Measurements from ENCODE around the gene SYT2.

The SYT2 gene

DNA sequence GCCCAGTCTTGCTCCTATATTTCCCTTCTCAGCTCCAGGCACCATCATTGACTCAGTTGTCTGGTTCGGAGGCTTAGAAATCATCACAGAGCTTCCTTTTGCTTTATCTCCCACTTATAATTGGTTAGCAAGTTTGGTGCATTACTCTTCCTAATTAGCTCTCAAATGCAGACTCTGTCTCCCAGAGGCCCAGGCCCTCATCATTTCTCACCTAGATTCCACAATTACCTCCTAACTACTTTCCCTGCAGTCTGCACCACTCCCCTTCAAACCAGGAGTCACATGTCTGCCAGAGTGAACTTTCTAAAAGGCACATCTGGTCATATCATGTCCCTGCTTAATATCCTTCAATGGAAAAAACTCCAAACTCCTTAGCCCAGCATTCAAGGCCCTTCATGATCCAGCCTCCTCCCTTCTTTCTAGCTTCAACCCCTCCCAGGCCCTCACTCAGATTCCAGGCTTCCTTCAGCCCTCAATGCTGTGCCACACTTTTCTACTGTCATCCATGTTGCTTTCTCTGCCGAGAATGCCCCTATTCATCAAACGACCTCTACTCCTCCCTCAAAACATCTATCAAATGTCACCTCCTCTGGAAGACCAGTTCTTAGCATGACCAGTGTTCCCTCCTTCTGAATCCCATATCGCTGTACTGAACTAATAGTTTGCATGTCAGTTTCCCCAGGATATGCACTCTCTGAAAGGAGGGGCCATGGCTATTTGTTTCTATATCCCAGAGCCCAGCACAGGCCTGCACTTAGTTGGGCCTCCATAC is 30.7 kb downstream of the SYT2 start:
- H3K27ac ChIP-seq (ENCODE audit: low read depth, low read length) = no peak overlapping the region
- no peak overlapping the region for H3K4me3 ChIP-seq (ENCODE audit: low read depth, low read length)
- no peaks in the 10 kb centered on the region for H3K4me1 ChIP-seq (ENCODE audit: control insufficient read depth, insufficient read depth, low read length, unreplicated experiment)
- H2AFZ ChIP-seq (ENCODE audit: low read length, unreplicated experiment) = no peak overlapping the region
- no peaks in the 10 kb centered on the region for H3K79me2 ChIP-seq (ENCODE audit: control insufficient read depth, insufficient read depth, low read length, unreplicated experiment)
- H3K27me3 ChIP-seq (ENCODE audit: insufficient read depth, low read length) = peaks cover 87% of the 10 kb centered on the region
- no peaks in the 10 kb centered on the region for H3K36me3 ChIP-seq (ENCODE audit: insufficient read depth, low read length)

DNA sequence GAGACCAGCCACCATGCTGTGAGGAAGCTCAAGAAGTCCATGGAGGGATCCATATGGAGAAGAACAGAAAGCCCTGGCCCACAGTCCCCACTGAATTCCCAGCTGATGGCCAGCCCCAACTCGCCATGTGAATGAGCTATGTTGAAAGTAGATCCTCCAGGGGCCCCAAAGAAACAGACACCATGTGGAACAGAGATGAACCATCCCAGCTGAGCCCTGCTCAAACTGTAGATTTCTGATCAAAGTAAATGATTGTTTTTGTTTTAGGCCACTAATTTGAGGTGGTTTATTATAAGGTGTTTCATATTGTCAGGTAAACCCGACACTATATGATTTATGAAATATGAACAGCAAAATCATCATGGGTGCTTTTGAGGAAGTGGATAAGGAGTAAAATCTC is 32.8 kb downstream of the SYT2 start:
- Histone ChIP-seq H3K36me3 (ENCODE audit: insufficient read depth, low read length) (no peaks in the 10 kb centered on the region), H3K27ac (ENCODE audit: low read depth, low read length) (no peak overlapping the region), H3K4me1 (ENCODE audit: control insufficient read depth, insufficient read depth, low read length, unreplicated experiment) (no peaks in the 10 kb centered on the region), H3K27me3 (ENCODE audit: insufficient read depth, low read length) (peaks cover 79% of the 10 kb centered on the region), H2AFZ (ENCODE audit: low read length, unreplicated experiment) (no peak overlapping the region), H3K79me2 (ENCODE audit: control insufficient read depth, insufficient read depth, low read length, unreplicated experiment) (no peaks in the 10 kb centered on the region), H3K4me3 (ENCODE audit: low read depth, low read length) (no peak overlapping the region)

DNA sequence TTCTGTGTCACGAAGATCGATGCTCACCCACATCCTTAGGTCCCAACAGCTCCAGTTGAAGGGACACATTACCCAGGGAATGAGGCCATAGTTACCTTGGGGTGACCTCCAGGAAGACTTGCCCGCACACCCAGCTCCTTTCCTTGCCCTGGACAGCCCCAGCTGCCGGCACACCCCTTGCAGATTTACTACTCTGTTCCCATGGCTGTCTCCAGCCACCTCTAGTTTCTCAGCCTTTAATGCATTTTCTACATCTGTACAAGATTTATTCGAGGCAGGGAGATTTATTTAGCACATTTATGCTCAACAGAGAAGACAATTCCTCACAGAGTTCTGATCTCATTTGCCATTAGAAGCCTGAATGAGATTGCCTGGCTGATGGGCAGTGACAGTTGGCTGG is 36.7 kb downstream of the SYT2 start:
- Histone ChIP-seq H3K27ac (ENCODE audit: low read depth, low read length) (no peak overlapping the region), H3K4me3 (ENCODE audit: low read depth, low read length) (no peak overlapping the region), H3K36me3 (ENCODE audit: insufficient read depth, low read length) (no peaks in the 10 kb centered on the region), H2AFZ (ENCODE audit: low read length, unreplicated experiment) (no peak overlapping the region), H3K4me1 (ENCODE audit: control insufficient read depth, insufficient read depth, low read length, unreplicated experiment) (no peaks in the 10 kb centered on the region), H3K27me3 (ENCODE audit: insufficient read depth, low read length) (peaks cover 64% of the 10 kb centered on the region), H3K79me2 (ENCODE audit: control insufficient read depth, insufficient read depth, low read length, unreplicated experiment) (no peaks in the 10 kb centered on the region)

DNA sequence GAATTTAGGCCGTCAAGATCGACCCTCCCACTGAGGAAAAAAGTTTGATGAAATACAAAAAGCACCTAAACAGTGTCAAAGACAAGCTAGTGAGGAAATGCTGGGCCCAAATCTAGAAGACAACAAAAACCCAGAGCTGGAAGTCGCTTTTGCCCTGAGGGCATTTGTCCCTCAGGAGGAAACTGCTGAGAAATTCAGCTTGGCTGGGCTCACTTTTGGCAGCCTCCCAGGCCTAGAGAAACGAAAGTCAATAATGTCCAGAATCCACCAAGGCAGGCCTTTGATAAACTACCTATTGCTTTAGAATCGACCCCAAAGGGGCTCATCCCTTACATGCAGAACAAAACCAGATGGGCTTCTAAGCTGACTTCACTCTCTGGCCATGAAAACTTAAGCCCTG is 38.9 kb downstream of the SYT2 start:
- H3K4me1 ChIP-seq (ENCODE audit: control insufficient read depth, insufficient read depth, low read length, unreplicated experiment) = no peaks in the 10 kb centered on the region
- H2AFZ ChIP-seq (ENCODE audit: low read length, unreplicated experiment) = no peak overlapping the region
- no peaks in the 10 kb centered on the region for H3K79me2 ChIP-seq (ENCODE audit: control insufficient read depth, insufficient read depth, low read length, unreplicated experiment)
- no peaks in the 10 kb centered on the region for H3K36me3 ChIP-seq (ENCODE audit: insufficient read depth, low read length)
- H3K27me3 ChIP-seq (ENCODE audit: insufficient read depth, low read length) = peaks cover 50% of the 10 kb centered on the region
- no peak overlapping the region for H3K27ac ChIP-seq (ENCODE audit: low read depth, low read length)
- no peak overlapping the region for H3K4me3 ChIP-seq (ENCODE audit: low read depth, low read length)

DNA sequence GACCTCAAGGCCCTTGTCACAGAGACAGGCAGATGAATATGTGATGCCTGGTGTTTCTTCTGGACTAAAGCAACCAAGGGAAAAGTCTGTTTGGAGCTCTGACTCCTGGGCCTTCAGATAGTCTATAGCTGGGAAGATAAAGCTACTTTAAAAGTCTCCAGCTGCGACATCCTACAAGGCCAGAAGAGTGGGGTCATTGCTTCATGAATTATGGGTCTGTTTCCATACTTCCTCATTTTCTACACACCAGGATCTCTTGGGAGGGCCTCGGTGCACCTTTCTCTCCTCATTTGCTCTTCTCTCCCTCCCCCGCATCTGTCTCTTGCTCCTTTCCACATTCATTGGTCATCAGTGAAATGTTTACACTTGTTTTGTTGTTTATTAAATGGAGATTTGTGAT is 44.8 kb downstream of the SYT2 start:
- no peaks in the 10 kb centered on the region for H3K36me3 ChIP-seq (ENCODE audit: insufficient read depth, low read length)
- peaks cover 44% of the 10 kb centered on the region for H3K27me3 ChIP-seq (ENCODE audit: insufficient read depth, low read length)
- no peak overlapping the region for H2AFZ ChIP-seq (ENCODE audit: low read length, unreplicated experiment)
- H3K4me1 ChIP-seq (ENCODE audit: control insufficient read depth, insufficient read depth, low read length, unreplicated experiment) = peaks cover 9% of the 10 kb centered on the region
- H3K4me3 ChIP-seq (ENCODE audit: low read depth, low read length) = no peak overlapping the region
- no peak overlapping the region for H3K27ac ChIP-seq (ENCODE audit: low read depth, low read length)
- H3K79me2 ChIP-seq (ENCODE audit: control insufficient read depth, insufficient read depth, low read length, unreplicated experiment) = no peaks in the 10 kb centered on the region

DNA sequence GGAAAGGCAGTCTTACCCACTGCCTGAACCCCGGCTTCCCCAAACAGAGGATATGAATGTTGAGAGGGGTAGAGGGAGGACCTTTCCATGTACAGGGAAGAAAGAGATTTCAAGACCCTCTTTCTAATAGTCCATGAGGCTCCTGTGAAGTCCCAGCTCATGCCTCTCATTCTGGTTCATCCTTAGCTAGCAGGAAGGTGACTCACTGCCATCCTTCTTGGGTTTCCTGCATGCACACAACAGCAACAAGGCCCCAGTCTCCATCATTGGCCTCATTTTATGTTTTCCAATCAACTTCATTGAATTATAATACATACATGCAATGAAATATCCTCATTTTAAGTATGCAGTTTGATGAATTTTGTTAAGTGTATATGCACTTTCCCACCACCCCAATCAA is 46.2 kb downstream of the SYT2 start:
- Histone ChIP-seq H3K4me1 (ENCODE audit: control insufficient read depth, insufficient read depth, low read length, unreplicated experiment) (peaks cover 9% of the 10 kb centered on the region), H3K36me3 (ENCODE audit: insufficient read depth, low read length) (no peaks in the 10 kb centered on the region), H3K4me3 (ENCODE audit: low read depth, low read length) (no peak overlapping the region), H2AFZ (ENCODE audit: low read length, unreplicated experiment) (no peak overlapping the region), H3K27ac (ENCODE audit: low read depth, low read length) (no peak overlapping the region), H3K79me2 (ENCODE audit: control insufficient read depth, insufficient read depth, low read length, unreplicated experiment) (no peaks in the 10 kb centered on the region), H3K27me3 (ENCODE audit: insufficient read depth, low read length) (peaks cover 49% of the 10 kb centered on the region)

DNA sequence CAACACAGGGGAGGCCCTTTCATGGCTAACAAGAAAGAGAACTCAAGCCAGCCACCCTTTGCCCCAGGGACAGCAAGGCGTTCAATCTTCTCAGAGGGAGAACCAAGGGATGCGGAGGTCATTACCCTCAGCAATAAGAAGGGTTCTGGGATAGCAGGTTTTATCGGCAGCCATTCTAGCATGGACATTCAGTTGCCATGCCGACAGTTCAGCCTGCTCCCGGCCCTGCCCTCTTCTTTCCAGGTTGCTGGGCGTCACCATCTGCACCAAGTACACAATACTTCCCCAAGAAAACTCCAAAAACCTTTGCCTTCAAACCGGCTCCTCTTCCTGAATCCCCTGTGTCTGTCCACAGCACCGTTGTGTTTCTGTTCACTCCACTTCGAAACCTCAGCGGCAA is 47.1 kb downstream of the SYT2 start:
- Histone ChIP-seq H3K27me3 (ENCODE audit: insufficient read depth, low read length) (peaks cover 53% of the 10 kb centered on the region), H3K79me2 (ENCODE audit: control insufficient read depth, insufficient read depth, low read length, unreplicated experiment) (no peaks in the 10 kb centered on the region), H3K36me3 (ENCODE audit: insufficient read depth, low read length) (no peaks in the 10 kb centered on the region), H3K4me3 (ENCODE audit: low read depth, low read length) (no peak overlapping the region), H3K27ac (ENCODE audit: low read depth, low read length) (no peak overlapping the region), H3K4me1 (ENCODE audit: control insufficient read depth, insufficient read depth, low read length, unreplicated experiment) (peaks cover 9% of the 10 kb centered on the region), H2AFZ (ENCODE audit: low read length, unreplicated experiment) (no peak overlapping the region)

DNA sequence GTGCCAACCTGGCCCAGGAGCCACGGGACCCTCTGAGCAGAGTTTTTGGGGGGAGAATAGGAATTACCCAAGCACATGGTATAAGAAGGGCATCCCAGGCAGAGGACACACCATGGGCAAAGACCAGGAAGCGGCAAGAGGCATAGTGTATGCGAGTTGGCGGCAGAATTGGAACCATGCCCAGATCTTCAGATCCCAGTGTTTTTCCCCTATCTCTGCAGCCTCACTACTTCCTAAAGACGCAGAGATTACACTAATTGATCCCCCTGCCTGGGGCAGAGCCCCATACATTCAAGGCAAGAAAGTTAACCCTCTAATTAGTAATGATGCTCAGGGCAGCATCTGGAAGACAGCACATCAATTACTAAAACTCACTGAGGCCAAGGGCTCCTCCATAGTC is 48.2 kb downstream of the SYT2 start:
- Histone ChIP-seq H3K79me2 (ENCODE audit: control insufficient read depth, insufficient read depth, low read length, unreplicated experiment) (no peaks in the 10 kb centered on the region), H3K27me3 (ENCODE audit: insufficient read depth, low read length) (peaks cover 62% of the 10 kb centered on the region), H3K4me1 (ENCODE audit: control insufficient read depth, insufficient read depth, low read length, unreplicated experiment) (peaks cover 9% of the 10 kb centered on the region), H3K4me3 (ENCODE audit: low read depth, low read length) (no peak overlapping the region), H3K27ac (ENCODE audit: low read depth, low read length) (no peak overlapping the region), H2AFZ (ENCODE audit: low read length, unreplicated experiment) (no peak overlapping the region), H3K36me3 (ENCODE audit: insufficient read depth, low read length) (no peaks in the 10 kb centered on the region)

DNA sequence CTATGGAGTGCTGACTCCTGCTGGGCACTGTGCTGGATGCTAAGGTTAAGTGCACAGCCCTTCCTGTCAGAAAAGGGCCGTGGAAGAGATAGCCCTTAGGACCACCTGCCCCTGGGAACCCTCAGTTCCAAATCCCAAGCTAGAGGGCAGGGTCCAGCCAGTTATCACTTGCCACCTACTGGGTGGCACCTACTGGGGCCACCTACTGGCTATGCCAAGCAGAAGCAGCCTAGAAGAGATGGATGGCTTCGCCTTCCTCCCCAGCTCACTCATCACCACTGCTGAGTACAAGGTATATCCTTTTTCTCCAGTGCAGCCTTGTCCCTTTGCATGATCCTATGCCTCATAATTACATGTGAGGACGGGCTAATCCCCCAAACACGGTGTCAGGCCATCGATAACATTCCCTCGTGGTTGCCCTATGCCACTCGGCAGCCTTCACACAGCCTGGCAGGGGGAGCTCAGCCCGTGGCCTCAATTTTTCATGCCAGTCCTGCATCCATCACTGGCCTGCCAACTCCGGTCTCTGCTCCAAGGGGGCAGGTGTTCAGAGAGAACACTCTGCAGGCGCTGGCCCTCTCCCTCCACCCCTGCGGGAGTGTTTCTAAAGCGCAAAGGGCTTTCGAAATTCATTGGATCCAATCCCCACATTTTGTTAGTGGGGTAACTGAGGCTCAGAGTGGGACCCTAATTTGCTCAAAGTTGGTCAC is 49.0 kb downstream of the SYT2 start:
- H2AFZ ChIP-seq (ENCODE audit: low read length, unreplicated experiment) = no peak overlapping the region

DNA sequence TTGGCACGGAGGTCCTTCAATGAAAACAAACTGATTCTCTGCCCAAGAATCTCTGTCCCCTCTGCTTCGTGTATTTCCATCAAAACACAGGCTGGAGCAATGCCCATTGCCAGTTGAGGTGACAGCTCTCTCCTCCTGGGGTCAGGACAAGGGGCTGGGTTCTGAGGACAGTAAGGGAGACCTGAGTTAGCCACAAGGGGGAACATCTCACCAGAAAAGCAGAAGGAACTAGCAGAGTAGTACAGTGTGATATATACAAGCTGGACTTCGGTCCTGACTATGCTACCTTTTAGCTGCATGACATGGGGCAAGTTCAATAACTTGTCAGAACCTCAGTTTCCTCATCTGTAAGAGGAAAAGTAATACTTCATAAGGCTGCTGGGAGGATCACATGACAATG is 50.3 kb downstream of the SYT2 start:
- no peak overlapping the region for H3K27ac ChIP-seq (ENCODE audit: low read depth, low read length)
- no peaks in the 10 kb centered on the region for H3K79me2 ChIP-seq (ENCODE audit: control insufficient read depth, insufficient read depth, low read length, unreplicated experiment)
- H3K27me3 ChIP-seq (ENCODE audit: insufficient read depth, low read length) = peaks cover 77% of the 10 kb centered on the region
- H3K36me3 ChIP-seq (ENCODE audit: insufficient read depth, low read length) = no peaks in the 10 kb centered on the region
- H3K4me1 ChIP-seq (ENCODE audit: control insufficient read depth, insufficient read depth, low read length, unreplicated experiment) = peaks cover 9% of the 10 kb centered on the region
- H2AFZ ChIP-seq (ENCODE audit: low read length, unreplicated experiment) = no peak overlapping the region
- no peak overlapping the region for H3K4me3 ChIP-seq (ENCODE audit: low read depth, low read length)

More for the DNA sequence above, 49.0 kb downstream of the SYT2 start:
- H3K4me1 ChIP-seq (ENCODE audit: control insufficient read depth, insufficient read depth, low read length, unreplicated experiment) = peaks cover 9% of the 10 kb centered on the region
- H3K27me3 ChIP-seq (ENCODE audit: insufficient read depth, low read length) = peaks cover 70% of the 10 kb centered on the region
- H3K79me2 ChIP-seq (ENCODE audit: control insufficient read depth, insufficient read depth, low read length, unreplicated experiment) = no peaks in the 10 kb centered on the region
- H3K27ac ChIP-seq (ENCODE audit: low read depth, low read length) = no peak overlapping the region
- no peak overlapping the region for H3K4me3 ChIP-seq (ENCODE audit: low read depth, low read length)
- no peaks in the 10 kb centered on the region for H3K36me3 ChIP-seq (ENCODE audit: insufficient read depth, low read length)

DNA sequence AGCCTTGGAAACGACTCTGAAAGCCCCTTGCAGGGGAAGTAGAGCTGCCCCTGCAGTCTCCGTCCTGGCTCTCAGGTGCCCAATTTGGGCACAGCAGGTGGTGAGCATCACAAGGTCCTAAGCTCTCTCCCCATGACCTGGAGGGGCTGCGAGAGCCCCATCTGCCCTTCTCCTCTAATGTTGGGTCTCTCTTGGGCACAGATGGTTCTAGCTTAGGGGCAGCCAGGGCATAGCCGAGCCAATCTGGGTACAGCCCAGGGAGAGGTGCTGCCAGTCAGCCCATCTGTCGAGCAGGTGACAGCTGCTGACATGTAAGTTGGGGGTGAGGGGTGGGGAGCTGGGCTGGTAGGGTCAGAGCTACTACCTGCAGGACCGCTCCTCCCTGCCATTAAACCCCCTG is 50.7 kb downstream of the SYT2 start:
- no peaks in the 10 kb centered on the region for H3K79me2 ChIP-seq (ENCODE audit: control insufficient read depth, insufficient read depth, low read length, unreplicated experiment)
- no peak overlapping the region for H2AFZ ChIP-seq (ENCODE audit: low read length, unreplicated experiment)
- no peak overlapping the region for H3K27ac ChIP-seq (ENCODE audit: low read depth, low read length)
- H3K4me3 ChIP-seq (ENCODE audit: low read depth, low read length) = no peak overlapping the region
- H3K36me3 ChIP-seq (ENCODE audit: insufficient read depth, low read length) = no peaks in the 10 kb centered on the region
- peaks cover 9% of the 10 kb centered on the region for H3K4me1 ChIP-seq (ENCODE audit: control insufficient read depth, insufficient read depth, low read length, unreplicated experiment)
- H3K27me3 ChIP-seq (ENCODE audit: insufficient read depth, low read length) = peaks cover 82% of the 10 kb centered on the region
